ENCODE measurements around the gene SLC44A5.

DNA sequence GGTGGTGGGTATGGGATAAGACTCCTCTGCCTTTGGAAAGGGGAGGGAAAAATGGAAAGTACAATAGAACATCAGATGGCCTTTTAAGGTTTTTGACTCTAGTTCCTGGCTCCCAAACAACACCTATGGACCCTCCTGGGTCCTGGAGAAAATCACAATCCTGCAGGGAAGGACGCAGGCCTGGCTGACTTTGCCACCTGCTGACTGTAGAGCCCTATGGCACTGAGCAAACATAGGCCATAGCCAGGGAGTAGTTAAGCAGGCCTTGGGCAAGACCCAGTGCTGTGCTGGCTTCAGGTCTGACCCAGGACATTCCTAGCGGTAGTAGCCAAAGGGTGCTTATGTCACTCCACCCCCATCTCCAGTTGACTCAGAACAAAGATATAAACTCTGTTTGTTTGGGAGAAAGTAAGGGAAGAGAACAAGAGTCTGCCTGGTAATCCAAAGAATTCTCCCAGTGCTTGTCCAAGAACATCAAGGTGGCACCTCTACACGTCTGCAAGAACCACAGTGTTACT, 149.0 kb downstream of the SLC44A5 start:
- TF ChIP-seq, protein P1, sequence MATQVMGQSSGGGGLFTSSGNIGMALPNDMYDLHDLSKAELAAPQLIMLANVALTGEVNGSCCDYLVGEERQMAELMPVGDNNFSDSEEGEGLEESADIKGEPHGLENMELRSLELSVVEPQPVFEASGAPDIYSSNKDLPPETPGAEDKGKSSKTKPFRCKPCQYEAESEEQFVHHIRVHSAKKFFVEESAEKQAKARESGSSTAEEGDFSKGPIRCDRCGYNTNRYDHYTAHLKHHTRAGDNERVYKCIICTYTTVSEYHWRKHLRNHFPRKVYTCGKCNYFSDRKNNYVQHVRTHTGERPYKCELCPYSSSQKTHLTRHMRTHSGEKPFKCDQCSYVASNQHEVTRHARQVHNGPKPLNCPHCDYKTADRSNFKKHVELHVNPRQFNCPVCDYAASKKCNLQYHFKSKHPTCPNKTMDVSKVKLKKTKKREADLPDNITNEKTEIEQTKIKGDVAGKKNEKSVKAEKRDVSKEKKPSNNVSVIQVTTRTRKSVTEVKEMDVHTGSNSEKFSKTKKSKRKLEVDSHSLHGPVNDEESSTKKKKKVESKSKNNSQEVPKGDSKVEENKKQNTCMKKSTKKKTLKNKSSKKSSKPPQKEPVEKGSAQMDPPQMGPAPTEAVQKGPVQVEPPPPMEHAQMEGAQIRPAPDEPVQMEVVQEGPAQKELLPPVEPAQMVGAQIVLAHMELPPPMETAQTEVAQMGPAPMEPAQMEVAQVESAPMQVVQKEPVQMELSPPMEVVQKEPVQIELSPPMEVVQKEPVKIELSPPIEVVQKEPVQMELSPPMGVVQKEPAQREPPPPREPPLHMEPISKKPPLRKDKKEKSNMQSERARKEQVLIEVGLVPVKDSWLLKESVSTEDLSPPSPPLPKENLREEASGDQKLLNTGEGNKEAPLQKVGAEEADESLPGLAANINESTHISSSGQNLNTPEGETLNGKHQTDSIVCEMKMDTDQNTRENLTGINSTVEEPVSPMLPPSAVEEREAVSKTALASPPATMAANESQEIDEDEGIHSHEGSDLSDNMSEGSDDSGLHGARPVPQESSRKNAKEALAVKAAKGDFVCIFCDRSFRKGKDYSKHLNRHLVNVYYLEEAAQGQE (IDR thresholded peaks at IDR 0.05; ENCODE audit: insufficient read depth in 1 of 2, low read depth in 2 of 2, low read length in 1 of 2), result no peak
- TF ChIP-seq, protein P2, sequence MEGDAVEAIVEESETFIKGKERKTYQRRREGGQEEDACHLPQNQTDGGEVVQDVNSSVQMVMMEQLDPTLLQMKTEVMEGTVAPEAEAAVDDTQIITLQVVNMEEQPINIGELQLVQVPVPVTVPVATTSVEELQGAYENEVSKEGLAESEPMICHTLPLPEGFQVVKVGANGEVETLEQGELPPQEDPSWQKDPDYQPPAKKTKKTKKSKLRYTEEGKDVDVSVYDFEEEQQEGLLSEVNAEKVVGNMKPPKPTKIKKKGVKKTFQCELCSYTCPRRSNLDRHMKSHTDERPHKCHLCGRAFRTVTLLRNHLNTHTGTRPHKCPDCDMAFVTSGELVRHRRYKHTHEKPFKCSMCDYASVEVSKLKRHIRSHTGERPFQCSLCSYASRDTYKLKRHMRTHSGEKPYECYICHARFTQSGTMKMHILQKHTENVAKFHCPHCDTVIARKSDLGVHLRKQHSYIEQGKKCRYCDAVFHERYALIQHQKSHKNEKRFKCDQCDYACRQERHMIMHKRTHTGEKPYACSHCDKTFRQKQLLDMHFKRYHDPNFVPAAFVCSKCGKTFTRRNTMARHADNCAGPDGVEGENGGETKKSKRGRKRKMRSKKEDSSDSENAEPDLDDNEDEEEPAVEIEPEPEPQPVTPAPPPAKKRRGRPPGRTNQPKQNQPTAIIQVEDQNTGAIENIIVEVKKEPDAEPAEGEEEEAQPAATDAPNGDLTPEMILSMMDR (IDR thresholded peaks at IDR 0.05), result no peak

Measured in Panc1 (cell line).